ENCODE measurements around the gene UBTD2. TPM values are rescaled to one million over a fixed set of nuclear protein-coding genes. Genes with fewer than 3 reads are reported as not detected.

UBTD2 gene
- total and polyA plus RNA-seq, 2 experiments from 2014 or later = 17.9 to 46.3 TPM

- TF ChIP-seq REST (IDR thresholded peaks at IDR 0.05; ENCODE audit: unreplicated experiment) (no peak), POLR2AphosphoS5 (IDR thresholded peaks at IDR 0.05; ENCODE audit: low read depth) (no peak)
These were observed 41.9 kb upstream of the UBTD2 start (continued) for GRCh38 chr5:172325452-172325851.

- H3K27ac ChIP-seq (ENCODE audit: low read depth) = no peak overlapping the region
- H3K4me2 ChIP-seq = no peak overlapping the region
- no peak overlapping the region for H3K4me3 Mint-ChIP-seq
- no peak for TF ChIP-seq NANOG (IDR thresholded peaks at IDR 0.05; ENCODE audit: borderline replicate concordance)
- no peak for TF ChIP-seq POLR2AphosphoS5 (IDR thresholded peaks at IDR 0.05; ENCODE audit: low read depth)
- no peak for TF ChIP-seq STAT1 (IDR thresholded peaks at IDR 0.05; ENCODE audit: unreplicated experiment)
- no peak for TF ChIP-seq EZH2phosphoT487 (IDR thresholded peaks at IDR 0.05; ENCODE audit: unreplicated experiment)
- no peak for TF ChIP-seq REST (IDR thresholded peaks at IDR 0.05; ENCODE audit: unreplicated experiment)
- TF ChIP-seq ZNF114 (CRISPR knock-in tag; IDR thresholded peaks at IDR 0.05) = no peak
- TF ChIP-seq CTCF (conservative IDR thresholded peaks at IDR 0.05; ENCODE audit: low read depth in 2 of 2) = no peak
These were observed 38.7 kb upstream of the UBTD2 start for GRCh38 chr5:172322028-172322965.

More at GRCh38 chr5:172322028-172322965, 38.7 kb upstream of the UBTD2 start:
- H2AFZ ChIP-seq = no peak overlapping the region; the same call in 1 of the 2 replicates
- H3K27me3 ChIP-seq (ENCODE audit: insufficient read depth) = no peaks in the 10 kb centered on the region
- H3K79me2 ChIP-seq (replicated peaks; ENCODE audit: insufficient read depth) = no peaks in the 10 kb centered on the region
- no peaks in the 10 kb centered on the region for H3K4me1 Mint-ChIP-seq
- no peaks in the 10 kb centered on the region for H3K9me3 Mint-ChIP-seq
- no peak for ATAC-seq
- H3K4me3 ChIP-seq = no peak overlapping the region
- H3K9me2 ChIP-seq (ENCODE audit: insufficient read depth) = no peaks in the 10 kb centered on the region
- no peaks in the 10 kb centered on the region for H3F3A ChIP-seq (replicated peaks; ENCODE audit: low read depth)
- no peaks in the 10 kb centered on the region for H3K36me3 Mint-ChIP-seq (ENCODE audit: low read depth)
- H4K20me1 ChIP-seq (replicated peaks; ENCODE audit: insufficient read depth) = no peaks in the 10 kb centered on the region
- H3K4me1 ChIP-seq (ENCODE audit: insufficient read depth) = no peaks in the 10 kb centered on the region
- peaks cover 3% of the 10 kb centered on the region for H3K27me3 Mint-ChIP-seq (ENCODE audit: insufficient read depth, low read depth, poor library complexity)
- no peak overlapping the region for H3K27ac Mint-ChIP-seq
- H3K36me3 ChIP-seq (ENCODE audit: insufficient read depth) = no peaks in the 10 kb centered on the region
- DNase-seq (ENCODE audit: low spot score) = no peak

Data from GM23338 (cell line).